ENCODE data around the gene DAB2.
A peak's percentile ranks its signal among the peaks of the same experiment; 100 is the strongest.

The DAB2 gene

GRCh38 chr5:39381376-39381775 lies 43.4 kb downstream of the DAB2 start:
- no peak for DNase-seq (ENCODE audit: low spot score)

- no peak for DNase-seq (ENCODE audit: low spot score)
Observed at GRCh38 chr5:39379693-39380092, 45.1 kb downstream of the DAB2 start.

DNA sequence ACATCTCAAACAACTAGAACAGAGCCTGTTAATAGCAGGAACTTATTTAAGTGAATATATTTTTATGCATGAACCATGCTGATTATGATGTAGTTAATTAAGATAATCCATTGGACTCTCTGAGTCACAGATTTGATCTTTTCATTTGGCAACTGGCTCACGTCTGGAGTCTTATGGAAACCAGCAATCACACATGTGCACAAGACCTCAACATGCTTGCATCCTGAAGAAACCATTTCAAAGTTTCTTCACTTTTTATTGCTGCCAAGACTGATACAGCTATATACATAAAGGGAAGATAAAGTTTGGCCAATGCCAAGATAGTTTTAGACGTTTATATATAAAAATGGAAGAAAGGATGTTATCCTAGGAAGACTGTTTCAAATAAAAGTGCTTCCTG lies 47.2 kb downstream of the DAB2 start:
- DNase-seq (ENCODE audit: low spot score), result no peak

- DNase-seq (ENCODE audit: low spot score), result peak; percentile 30
Observed at GRCh38 chr5:39376293-39376714, 48.5 kb downstream of the DAB2 start.

DNA sequence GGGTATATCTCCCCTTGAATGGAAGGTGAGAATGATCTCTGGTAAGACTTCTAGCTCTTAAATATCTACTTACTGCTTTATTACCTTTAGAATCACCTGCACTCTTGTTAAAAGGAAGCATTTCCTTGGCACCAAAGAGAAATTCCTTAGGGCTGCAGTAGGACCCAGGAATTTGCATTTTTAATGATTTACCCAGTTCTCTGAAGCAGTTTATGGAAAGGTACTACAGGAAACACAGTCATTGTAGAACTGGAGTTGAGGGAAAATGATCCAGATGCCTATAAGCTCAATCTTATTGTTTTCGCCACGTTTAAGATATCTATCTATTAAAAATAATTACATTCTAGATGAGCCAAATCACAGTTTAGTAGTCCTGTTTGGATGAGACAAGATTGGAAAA lies 51.0 kb downstream of the DAB2 start:
- DNase-seq (ENCODE audit: low spot score), result no peak

GRCh38 chr5:39371367-39371635 lies 53.5 kb downstream of the DAB2 start:
- DNase-seq (ENCODE audit: low spot score), result no peak

GRCh38 chr5:39370555-39371366 lies 54.0 kb downstream of the DAB2 start:
- no peak for DNase-seq (ENCODE audit: low spot score)

GRCh38 chr5:39369123-39369815 lies 55.5 kb downstream of the DAB2 start:
- DNase-seq (ENCODE audit: low spot score), result no peak

DNA sequence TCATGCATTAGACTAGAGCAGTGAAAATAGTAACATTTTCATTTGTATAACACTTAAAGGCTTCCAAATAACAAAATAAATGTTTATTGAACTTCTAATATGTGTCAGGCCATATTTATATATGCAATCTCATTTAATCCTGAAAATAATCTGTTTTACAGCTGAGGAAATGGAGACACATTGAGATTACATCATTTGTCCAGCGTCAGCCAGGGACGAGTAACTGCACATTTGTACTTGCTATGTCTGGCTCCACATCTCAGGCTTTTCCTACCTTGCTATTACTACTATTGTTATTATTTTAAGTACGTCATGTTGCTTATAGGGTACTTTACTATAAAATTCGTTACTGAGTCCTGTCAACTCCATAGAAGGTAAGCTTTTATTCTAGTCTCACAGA lies 56.7 kb downstream of the DAB2 start:
- no peak for DNase-seq (ENCODE audit: low spot score)

- no peak for DNase-seq (ENCODE audit: low spot score)
Observed at GRCh38 chr5:39367711-39368110, 57.1 kb downstream of the DAB2 start.

DNA sequence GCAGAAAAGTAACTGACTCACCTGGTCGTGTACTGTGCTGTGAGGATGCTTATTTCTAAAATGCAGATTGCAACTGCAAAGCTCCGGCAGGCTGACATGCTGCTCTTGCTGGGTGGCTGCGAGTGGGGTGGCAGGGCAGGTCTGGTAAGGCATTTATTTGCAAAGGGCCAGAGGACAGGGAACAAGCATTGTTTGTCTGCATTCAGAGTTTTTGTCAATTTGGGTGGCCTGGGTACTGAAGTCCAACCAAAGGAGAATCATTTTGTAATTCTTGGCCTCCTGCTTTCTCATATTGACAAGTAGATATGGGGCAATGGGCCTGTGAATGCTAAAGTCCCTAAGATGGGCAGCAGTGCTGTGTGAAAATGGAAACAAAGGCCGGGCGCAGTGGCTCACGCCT lies 60.4 kb downstream of the DAB2 start, which contains the start of gene C9:
Gene C9 (minus strand): TSS at position 129 of the 400 bp plus-strand sequence. CDS start 31 bp downstream, at position 98.
- no peak for DNase-seq (ENCODE audit: low spot score)

DNA sequence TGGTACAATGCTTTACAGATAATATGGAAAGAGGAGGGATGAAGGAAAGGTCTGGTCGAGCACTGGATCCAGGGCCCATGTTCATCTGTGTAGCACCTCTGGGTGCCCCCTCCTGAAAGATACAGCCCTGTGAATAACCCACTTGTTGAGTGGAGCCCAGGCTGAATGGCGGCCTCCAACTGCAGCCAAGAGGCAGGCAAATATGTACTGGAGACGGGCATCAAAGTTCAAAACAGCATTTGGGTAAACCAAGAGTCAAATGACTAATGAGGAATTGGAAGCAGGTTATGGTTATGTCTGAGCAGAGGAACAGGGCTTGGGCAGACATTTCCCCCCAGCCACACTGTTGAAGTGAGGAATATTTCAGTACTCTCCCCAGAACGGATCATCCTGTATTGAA lies 61.6 kb downstream of the DAB2 start:
- DNase-seq (ENCODE audit: low spot score), result no peak

DNA sequence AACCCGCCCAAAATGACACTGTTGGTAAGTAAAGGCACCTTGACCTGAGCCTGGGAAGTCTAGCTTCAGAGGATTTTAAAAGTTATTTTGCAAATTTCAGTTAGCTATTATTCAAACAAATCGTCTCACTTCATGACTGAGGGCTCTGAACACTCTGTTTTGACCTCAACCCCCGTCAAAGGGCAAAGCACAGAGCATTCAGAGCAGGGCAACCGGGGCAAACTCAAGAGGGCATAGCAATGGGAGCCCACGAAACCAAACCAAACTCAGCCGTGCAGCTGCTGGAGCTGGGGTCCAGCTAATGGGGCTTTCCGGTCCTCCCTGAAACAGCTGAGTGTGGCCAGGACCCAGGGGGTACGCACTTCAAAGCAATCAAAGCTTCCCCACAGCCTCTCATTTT lies 62.1 kb downstream of the DAB2 start:
- no peak for DNase-seq (ENCODE audit: low spot score)

DNA sequence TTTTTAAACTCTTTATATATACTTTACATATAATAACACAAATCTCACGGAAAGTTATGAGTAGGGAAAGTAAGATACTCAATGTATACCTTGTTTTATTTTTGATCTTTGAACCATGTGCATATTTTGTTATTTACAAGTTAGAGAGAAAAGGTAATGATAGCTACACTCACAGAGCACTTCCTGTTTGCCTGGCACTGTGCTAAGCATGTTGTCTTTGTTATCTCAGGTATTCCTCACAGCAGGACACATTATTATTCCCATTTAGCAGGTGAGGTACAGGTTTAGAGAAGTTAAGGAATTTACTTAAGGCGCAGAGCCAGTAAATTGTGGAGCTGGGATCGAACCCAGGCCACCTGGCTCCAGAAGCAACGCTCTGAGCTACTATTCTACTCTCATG lies 63.5 kb downstream of the DAB2 start:
- DNase-seq (ENCODE audit: low spot score), result no peak

- DNase-seq (ENCODE audit: low spot score), result no peak
Observed at GRCh38 chr5:39360471-39361111, 64.2 kb downstream of the DAB2 start.

DNA sequence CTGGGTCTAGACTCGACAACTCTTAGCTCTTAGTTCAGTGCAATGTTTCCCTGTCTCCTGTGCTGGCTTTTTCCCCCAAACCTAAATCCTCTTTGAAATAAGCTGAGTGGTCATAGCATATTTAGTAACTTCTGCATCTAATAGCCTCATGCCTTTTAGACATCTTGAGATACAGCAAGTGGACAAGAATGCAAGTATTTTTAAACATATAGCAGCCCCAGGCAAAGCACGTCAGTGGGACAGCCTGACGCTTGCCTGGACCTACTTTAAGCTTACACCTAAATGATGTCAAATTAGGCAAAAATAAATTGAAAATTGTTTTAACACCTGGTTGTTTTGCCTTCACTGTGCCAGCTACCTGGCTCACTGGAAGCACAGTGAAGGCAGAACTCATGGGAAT lies 68.5 kb downstream of the DAB2 start:
- DNase-seq (ENCODE audit: low spot score), result no peak

DNA sequence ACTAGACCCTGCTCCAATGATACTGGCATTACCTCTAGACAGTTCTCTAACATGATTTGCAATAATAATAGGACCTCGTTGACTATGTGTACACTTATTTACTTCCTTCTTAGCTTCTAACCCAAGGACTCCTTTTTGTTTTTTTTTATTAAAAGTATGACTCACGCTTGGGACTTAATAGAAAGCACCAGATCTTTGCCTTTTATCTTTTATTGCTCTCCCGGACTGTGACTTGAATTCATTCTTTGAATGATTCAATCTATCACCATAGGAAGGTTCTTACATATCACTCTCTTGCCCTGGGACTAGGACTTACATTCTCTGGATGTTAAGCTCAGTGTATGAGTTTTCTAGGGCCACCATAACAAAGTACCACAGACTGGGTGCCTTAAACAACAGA lies 69.5 kb downstream of the DAB2 start:
- DNase-seq (ENCODE audit: low spot score), result no peak

DNA sequence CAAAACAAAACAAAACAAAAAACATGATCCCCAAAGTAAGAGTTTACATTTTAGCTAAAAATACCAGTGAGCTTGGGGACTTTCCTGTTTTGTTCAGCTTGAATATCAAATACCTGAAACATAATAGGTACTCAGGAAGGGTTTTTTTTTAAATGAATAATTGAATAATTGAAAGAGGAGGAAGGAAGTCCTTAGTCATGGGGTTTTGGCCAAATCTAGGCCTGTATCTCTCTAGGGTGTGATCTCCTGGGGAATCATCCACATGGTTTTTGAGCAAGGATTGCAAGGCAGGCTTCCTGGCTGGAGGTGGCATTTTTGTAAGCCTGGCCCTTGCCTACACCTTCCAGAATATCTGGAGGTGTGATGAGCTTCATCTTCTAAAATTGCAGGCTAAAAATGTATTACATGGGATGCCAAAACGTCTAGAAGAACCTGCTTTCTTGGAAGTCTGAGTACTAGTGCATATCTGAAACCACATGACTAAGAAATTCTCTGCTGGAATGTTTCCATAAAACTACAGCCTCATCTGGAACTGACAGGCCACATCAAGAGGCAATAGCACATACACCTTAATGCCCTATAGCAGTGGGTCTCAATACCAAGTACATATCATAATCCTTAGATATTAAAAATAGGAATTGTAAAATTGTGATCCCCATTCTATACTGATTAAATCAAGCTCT lies 70.9 kb downstream of the DAB2 start:
- DNase-seq (ENCODE audit: low spot score), result no peak

DNA sequence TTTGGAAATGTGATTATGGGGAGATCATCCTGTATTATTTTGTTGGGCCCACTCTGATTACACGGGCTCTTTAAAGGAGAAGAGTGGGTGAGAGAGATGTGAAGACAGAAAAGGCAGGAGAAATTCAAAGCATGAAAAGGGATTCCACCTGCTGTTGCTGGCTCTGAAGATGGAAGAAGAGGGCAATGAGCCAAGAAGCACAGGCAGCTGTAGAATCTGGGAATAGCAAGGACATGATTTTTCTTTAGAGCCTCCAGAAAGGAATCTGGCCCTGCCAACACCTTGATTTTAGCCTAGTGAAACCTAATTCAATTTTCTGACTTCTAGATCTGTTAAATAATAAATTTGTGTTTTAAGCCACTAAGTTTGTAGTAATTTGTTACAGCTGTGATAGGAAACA lies 71.8 kb downstream of the DAB2 start:
- DNase-seq (ENCODE audit: low spot score), result no peak

- no peak for DNase-seq (ENCODE audit: low spot score)
Observed at GRCh38 chr5:39352170-39352569, 72.6 kb downstream of the DAB2 start.

- DNase-seq (ENCODE audit: low spot score), result no peak
Observed at GRCh38 chr5:39349484-39349883, 75.3 kb downstream of the DAB2 start.

GRCh38 chr5:39342460-39342859 lies 82.3 kb downstream of the DAB2 start:
- no peak for DNase-seq (ENCODE audit: low spot score)

DNA sequence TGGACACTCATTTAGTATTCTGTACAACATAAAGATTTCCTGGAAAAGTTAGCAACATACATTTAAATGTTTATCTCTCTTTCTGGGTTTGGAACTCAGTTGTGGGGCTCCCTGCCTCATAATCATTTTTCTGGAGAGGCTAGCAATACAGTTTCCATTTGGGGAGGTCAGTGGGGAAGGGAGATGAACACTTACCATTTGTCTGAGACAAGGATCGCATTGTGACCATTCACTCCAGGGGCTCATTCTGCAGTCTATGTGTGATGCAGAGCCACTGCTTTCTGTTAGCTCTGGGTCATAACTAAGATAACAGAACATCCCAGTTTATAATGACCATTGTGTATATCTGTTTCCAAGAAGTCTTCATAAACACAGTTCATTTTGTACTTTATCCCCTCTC lies 82.9 kb downstream of the DAB2 start:
- no peak for DNase-seq (ENCODE audit: low spot score)
